ENCODE data around the gene VPS18.

VPS18 gene

DNA sequence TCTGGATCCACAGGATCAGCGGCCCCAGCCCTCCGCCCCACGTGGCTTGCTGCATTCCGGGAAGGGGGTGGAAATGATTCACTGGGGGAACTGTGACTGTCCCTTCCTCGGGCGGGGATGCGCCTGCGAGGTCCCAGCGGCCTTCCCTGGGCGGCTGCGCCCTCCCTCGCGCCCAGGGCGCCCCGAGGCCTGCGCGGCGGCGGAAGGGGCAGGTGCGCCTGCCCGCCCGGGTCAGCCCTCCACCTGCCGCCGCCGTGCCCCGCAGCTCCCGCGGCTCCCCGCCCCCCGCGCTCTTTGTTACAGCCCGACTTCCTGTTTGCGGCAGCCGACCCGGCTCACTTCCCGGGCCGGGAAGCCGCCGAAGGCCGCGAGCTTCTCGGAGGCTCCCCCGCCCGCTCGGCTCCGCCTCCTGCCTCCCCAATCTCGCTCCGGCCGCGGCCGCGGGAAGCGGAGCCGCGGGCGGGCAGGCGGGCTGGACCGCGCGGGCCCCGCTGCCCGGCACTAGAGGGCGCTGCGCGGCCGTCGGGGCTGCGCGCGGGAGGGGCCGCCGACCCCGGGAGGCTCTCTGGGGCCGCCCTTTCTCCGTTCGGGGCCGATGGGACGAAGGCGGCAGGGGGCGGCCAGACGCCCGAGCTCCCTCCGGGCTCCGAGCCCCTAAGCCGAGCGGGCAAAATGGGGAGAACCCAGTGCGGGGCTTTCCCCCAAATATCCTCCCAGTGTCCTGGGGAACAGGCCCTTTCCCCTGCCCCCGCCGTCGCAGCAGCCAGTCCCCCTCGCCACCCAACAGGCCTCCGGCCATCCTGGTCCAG lies 47.5 kb downstream of the VPS18 start:
- TF ChIP-seq ZNF565 (CRISPR knock-in tag; conservative IDR thresholded peaks at IDR 0.05; ENCODE audit: low read depth) (no peak), SNAI2 (CRISPR knock-in tag; IDR thresholded peaks at IDR 0.05) (peak; percentile 63; the same call in 1 of the 2 replicates)
- TF ChIP-seq, protein P1, sequence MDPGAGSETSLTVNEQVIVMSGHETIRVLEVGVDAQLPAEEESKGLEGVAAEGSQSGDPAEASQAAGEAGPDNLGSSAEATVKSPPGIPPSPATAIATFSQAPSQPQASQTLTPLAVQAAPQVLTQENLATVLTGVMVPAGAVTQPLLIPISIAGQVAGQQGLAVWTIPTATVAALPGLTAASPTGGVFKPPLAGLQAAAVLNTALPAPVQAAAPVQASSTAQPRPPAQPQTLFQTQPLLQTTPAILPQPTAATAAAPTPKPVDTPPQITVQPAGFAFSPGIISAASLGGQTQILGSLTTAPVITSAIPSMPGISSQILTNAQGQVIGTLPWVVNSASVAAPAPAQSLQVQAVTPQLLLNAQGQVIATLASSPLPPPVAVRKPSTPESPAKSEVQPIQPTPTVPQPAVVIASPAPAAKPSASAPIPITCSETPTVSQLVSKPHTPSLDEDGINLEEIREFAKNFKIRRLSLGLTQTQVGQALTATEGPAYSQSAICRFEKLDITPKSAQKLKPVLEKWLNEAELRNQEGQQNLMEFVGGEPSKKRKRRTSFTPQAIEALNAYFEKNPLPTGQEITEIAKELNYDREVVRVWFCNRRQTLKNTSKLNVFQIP (CRISPR knock-in tag; IDR thresholded peaks at IDR 0.05; ENCODE audit: borderline replicate concordance, low read depth) = no peak
- peak; percentile 87 for ATAC-seq

DNA sequence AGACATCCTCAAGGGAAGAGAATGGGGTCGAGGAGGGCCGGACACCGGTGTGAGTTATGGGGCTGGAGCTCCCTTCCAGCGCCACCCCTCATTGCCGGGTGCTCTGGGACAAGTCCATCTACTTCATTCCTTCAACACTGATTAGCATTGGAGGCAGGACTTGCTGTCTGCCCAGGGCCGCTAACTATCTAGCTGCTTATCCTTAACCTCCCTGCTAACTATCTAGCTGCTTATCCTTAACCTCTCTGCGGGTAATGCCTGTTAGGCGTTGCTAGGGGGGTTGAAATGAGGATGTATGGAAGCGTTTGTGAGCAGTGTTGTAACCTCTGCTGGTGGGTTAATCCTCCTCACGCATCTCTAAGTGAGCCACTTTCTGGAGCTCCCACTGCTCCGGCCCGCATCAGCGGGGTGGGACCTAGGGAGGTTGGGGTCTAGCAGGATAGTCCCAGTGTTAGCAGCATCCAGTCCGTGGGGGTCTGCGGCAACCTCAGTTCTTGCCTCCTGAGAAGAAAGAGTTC lies 48.1 kb downstream of the VPS18 start:
- no peak for ATAC-seq
- TF ChIP-seq ISL1 (CRISPR knock-in tag; IDR thresholded peaks at IDR 0.05) = no peak
- TF ChIP-seq ZC3H10 (CRISPR knock-in tag; IDR thresholded peaks at IDR 0.05) = no peak
- TF ChIP-seq, protein P2, sequence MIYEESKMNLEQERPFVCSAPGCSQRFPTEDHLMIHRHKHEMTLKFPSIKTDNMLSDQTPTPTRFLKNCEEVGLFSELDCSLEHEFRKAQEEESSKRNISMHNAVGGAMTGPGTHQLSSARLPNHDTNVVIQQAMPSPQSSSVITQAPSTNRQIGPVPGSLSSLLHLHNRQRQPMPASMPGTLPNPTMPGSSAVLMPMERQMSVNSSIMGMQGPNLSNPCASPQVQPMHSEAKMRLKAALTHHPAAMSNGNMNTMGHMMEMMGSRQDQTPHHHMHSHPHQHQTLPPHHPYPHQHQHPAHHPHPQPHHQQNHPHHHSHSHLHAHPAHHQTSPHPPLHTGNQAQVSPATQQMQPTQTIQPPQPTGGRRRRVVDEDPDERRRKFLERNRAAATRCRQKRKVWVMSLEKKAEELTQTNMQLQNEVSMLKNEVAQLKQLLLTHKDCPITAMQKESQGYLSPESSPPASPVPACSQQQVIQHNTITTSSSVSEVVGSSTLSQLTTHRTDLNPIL (CRISPR knock-in tag; IDR thresholded peaks at IDR 0.05; ENCODE audit: low read depth) = no peak

DNA sequence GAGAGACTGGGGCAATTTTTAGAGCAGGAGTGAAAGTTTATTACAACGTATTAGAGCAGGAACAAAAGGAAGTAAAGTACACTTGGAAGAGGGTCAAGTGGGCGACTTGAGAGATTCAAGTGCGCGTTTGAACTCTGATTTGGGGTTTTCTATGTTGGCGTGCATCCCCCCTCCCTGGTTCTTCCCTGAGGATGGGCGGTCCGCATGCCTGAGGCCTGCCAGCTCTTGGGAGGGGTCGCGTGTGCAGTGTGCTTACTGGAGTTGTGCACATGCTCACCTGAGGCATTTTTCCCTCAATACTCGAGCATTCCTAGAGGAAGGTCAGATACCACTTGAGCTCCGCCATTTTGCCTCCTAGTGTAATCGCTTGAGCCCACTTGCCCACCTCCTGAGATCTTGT lies 48.6 kb downstream of the VPS18 start:
- TF ChIP-seq ESRRG (CRISPR knock-in tag; IDR thresholded peaks at IDR 0.05) (no peak), OSR1 (CRISPR knock-in tag; IDR thresholded peaks at IDR 0.05) (no peak), ZNF8 (CRISPR knock-in tag; IDR thresholded peaks at IDR 0.05) (no peak), ARNTL (CRISPR knock-in tag; IDR thresholded peaks at IDR 0.05; ENCODE audit: borderline replicate concordance, low read depth) (no peak)
- ATAC-seq = no peak

DNA sequence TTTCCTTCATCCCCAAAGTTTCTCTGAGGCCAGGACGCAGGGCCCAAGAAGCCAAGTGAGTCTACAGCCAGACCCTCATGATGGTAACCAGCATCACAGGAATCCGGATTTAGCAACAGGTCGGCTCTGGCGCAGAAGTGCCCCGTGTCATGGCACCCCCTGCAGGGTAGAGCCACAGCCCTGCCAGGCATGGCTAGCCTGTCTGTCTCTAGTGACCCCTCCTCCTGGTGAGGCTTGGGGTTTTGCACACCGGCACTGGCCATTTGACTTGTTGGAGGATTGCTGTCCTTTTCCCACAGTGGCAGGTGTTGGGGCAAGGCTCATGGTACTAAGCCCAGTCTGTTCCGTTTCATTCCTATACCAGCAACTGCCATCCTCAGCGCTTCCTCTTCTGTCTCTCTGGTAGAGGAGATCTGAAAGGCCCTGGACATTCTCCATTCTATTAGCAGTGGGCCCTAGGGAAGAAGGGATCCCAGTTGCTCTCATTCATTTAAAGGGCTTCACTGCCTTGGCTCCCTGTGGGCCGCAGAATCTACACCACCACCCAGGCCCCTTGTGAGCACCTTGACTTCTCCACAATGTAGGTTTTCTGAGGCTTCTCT lies 49.6 kb downstream of the VPS18 start:
- no peak for ATAC-seq
- TF ChIP-seq ZNF8 (CRISPR knock-in tag; IDR thresholded peaks at IDR 0.05) (no peak), TCF4 (CRISPR knock-in tag; IDR thresholded peaks at IDR 0.05; ENCODE audit: borderline replicate concordance) (no peak), ISL1 (CRISPR knock-in tag; IDR thresholded peaks at IDR 0.05) (no peak), TOX (CRISPR knock-in tag; IDR thresholded peaks at IDR 0.05; ENCODE audit: borderline replicate concordance) (no peak)

DNA sequence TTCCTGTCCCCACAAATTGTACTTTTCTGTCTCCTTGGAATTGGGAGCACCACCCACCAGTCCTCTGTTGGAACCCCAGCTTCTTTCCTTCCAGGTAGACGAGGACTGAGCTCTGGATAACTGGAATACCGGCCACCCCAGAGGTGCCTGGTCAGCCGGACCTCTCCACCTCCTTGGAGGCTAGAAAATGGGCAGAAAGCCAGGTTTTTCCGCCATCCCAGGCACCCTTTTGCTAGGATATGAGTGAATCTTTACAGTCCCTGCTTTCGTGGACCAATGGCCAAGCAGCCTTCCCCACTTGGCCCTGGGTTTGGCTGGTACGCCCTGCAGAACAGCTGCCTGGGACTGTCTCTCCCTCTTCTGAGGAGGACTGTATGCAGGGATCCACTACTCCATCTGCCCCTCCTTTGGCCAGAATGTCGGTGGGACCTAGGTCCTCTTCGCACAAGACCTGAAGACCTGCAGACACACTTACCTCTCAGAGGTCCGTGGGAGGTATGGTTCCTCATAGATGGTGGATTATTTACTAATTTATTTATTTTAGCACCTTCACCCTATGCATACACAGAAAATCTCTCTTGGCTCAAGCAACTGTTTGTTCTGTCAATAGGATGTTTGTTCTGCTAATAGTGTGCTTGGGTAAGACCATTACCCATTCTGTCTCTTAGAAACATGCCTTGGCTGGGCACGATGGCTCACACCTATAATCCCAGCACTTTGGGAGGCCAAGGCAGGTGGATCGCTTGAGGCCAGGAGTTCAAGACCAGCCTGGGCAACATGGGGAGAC lies 50.5 kb downstream of the VPS18 start:
- no peak for ATAC-seq
- TF ChIP-seq OSR1 (CRISPR knock-in tag; IDR thresholded peaks at IDR 0.05) (no peak), ARNTL (CRISPR knock-in tag; IDR thresholded peaks at IDR 0.05; ENCODE audit: borderline replicate concordance, low read depth) (no peak), ZFP30 (CRISPR knock-in tag; IDR thresholded peaks at IDR 0.05) (no peak), BACH2 (CRISPR knock-in tag; IDR thresholded peaks at IDR 0.05; ENCODE audit: borderline replicate concordance) (no peak)

DNA sequence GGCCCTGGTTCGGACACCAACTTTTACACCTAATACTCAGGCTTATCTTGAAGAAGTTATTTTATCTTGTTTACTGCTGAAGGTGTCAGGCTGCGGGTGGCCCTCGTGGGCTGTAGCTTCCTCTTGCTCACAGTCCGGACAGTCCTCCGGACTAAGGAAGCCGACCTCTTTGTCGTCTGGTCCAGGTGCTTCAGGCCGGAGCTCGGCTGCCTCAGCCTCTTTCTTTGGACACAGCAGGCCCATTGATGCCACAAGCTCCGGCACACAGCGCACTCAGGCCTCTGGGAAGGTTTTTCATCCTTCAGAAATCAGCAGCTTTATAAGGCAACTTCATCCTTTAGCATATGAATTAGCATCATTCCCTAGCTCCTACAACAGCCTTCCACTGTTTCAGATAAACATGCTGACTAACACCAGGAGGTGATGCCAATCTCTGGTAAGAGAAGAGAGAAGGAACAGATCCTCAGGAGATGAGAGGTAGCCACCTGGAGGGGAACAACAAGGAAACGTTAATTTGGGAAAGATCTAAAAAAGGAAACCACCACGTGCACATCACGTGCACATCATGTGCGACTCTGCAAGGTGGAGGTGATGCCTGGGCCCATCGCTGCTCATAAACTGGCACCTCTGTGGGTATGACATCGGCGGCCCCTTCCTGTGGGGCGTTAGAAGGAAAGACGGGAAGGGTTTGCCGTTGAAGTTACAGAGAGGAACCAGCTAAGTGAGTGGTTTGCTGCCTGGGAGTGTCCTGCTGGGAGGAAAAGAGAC lies 54.6 kb downstream of the VPS18 start:
- ATAC-seq = no peak
- TF ChIP-seq, protein P2 (CRISPR knock-in tag; IDR thresholded peaks at IDR 0.05; ENCODE audit: low read depth) = no peak
- TF ChIP-seq ZNF565 (CRISPR knock-in tag; conservative IDR thresholded peaks at IDR 0.05; ENCODE audit: low read depth) (no peak), BACH2 (CRISPR knock-in tag; IDR thresholded peaks at IDR 0.05; ENCODE audit: borderline replicate concordance) (no peak), TOX (CRISPR knock-in tag; IDR thresholded peaks at IDR 0.05; ENCODE audit: borderline replicate concordance) (no peak), GLIS3 (CRISPR knock-in tag; IDR thresholded peaks at IDR 0.05) (no peak), ZFP30 (CRISPR knock-in tag; IDR thresholded peaks at IDR 0.05) (no peak), ESRRG (CRISPR knock-in tag; IDR thresholded peaks at IDR 0.05) (no peak)
- TF ChIP-seq, protein P1 (CRISPR knock-in tag; IDR thresholded peaks at IDR 0.05; ENCODE audit: borderline replicate concordance, low read depth) = no peak
- TF ChIP-seq, protein P3, sequence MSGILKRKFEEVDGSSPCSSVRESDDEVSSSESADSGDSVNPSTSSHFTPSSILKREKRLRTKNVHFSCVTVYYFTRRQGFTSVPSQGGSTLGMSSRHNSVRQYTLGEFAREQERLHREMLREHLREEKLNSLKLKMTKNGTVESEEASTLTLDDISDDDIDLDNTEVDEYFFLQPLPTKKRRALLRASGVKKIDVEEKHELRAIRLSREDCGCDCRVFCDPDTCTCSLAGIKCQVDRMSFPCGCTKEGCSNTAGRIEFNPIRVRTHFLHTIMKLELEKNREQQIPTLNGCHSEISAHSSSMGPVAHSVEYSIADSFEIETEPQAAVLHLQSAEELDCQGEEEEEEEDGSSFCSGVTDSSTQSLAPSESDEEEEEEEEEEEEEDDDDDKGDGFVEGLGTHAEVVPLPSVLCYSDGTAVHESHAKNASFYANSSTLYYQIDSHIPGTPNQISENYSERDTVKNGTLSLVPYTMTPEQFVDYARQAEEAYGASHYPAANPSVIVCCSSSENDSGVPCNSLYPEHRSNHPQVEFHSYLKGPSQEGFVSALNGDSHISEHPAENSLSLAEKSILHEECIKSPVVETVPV (CRISPR knock-in tag; IDR thresholded peaks at IDR 0.05) = no peak
- TF ChIP-seq, protein P4, sequence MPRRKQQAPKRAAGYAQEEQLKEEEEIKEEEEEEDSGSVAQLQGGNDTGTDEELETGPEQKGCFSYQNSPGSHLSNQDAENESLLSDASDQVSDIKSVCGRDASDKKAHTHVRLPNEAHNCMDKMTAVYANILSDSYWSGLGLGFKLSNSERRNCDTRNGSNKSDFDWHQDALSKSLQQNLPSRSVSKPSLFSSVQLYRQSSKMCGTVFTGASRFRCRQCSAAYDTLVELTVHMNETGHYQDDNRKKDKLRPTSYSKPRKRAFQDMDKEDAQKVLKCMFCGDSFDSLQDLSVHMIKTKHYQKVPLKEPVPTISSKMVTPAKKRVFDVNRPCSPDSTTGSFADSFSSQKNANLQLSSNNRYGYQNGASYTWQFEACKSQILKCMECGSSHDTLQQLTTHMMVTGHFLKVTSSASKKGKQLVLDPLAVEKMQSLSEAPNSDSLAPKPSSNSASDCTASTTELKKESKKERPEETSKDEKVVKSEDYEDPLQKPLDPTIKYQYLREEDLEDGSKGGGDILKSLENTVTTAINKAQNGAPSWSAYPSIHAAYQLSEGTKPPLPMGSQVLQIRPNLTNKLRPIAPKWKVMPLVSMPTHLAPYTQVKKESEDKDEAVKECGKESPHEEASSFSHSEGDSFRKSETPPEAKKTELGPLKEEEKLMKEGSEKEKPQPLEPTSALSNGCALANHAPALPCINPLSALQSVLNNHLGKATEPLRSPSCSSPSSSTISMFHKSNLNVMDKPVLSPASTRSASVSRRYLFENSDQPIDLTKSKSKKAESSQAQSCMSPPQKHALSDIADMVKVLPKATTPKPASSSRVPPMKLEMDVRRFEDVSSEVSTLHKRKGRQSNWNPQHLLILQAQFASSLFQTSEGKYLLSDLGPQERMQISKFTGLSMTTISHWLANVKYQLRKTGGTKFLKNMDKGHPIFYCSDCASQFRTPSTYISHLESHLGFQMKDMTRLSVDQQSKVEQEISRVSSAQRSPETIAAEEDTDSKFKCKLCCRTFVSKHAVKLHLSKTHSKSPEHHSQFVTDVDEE (CRISPR knock-in tag; IDR thresholded peaks at IDR 0.05) = no peak

Data from SK-N-SH treated with all-trans-retinoic acid at 6 μM for 48 hours (cell line).